HG03469 (cell line): ENCODE measurements around the gene RPA3.
A peak's percentile ranks its signal among the peaks of the same experiment; 100 is the strongest.
"Not testable (repeated sequence)": the region's sequence is repeated elsewhere in the genome, so short reads cannot be mapped to it uniquely, and the experiment has no call there.

Source experiments
- ATAC-seq: cut with Tn5 transposase; IDR thresholded peaks from one replicate; pipeline ENCODE4 v1.9.1; 2021; ENCODE audit warnings: mild to moderate bottlenecking, moderate library complexity, moderate number of reproducible peaks; ENCODE audit not compliant: unreplicated experiment

The RPA3 gene

GRCh38 chr7:7696458-7697119 is 21.8 kb downstream of the RPA3 start:
- ATAC-seq, result no peak

- ATAC-seq, result no peak
These were observed 23.1 kb downstream of the RPA3 start for GRCh38 chr7:7695111-7695817.

- ATAC-seq, result no peak
These were observed 23.9 kb downstream of the RPA3 start for GRCh38 chr7:7694542-7694941.

- no peak for ATAC-seq
These were observed 24.5 kb downstream of the RPA3 start for GRCh38 chr7:7693881-7694280.

- ATAC-seq, result no peak
These were observed 29.5 kb downstream of the RPA3 start for GRCh38 chr7:7688956-7689355.

- no peak for ATAC-seq
These were observed 30.1 kb downstream of the RPA3 start for GRCh38 chr7:7688310-7688709.

- no peak for ATAC-seq
These were observed 30.6 kb downstream of the RPA3 start for GRCh38 chr7:7687800-7688199.

GRCh38 chr7:7686811-7687508 is 31.4 kb downstream of the RPA3 start:
- no peak for ATAC-seq

- ATAC-seq, result no peak
These were observed 35.5 kb downstream of the RPA3 start for GRCh38 chr7:7682861-7683260.

- ATAC-seq, result no peak
These were observed 36.5 kb downstream of the RPA3 start for GRCh38 chr7:7681936-7682329.

- ATAC-seq, result peak; percentile 83
These were observed 37.0 kb downstream of the RPA3 start for GRCh38 chr7:7681191-7681935.

GRCh38 chr7:7679640-7680039 is 38.8 kb downstream of the RPA3 start:
- ATAC-seq, result not testable (repeated sequence)

- ATAC-seq, result no peak
These were observed 42.7 kb downstream of the RPA3 start for GRCh38 chr7:7675686-7676085.

- ATAC-seq, result no peak
These were observed 45.2 kb downstream of the RPA3 start for GRCh38 chr7:7673240-7673550.

- ATAC-seq, result no peak
These were observed 45.7 kb downstream of the RPA3 start for GRCh38 chr7:7672545-7673239.

GRCh38 chr7:7671361-7671760 is 47.0 kb downstream of the RPA3 start:
- no peak for ATAC-seq

GRCh38 chr7:7670490-7670889 is 47.9 kb downstream of the RPA3 start:
- no peak for ATAC-seq

GRCh38 chr7:7668706-7669105 is 49.7 kb downstream of the RPA3 start:
- no peak for ATAC-seq

GRCh38 chr7:7667187-7667586 is 51.2 kb downstream of the RPA3 start:
- no peak for ATAC-seq

GRCh38 chr7:7665031-7665430 is 53.4 kb downstream of the RPA3 start:
- ATAC-seq, result no peak

- ATAC-seq, result no peak
These were observed 54.1 kb downstream of the RPA3 start for GRCh38 chr7:7664291-7664690.
